GM21576 (cell line): Measurements from ENCODE around the gene SH3RF2.
"Not testable (repeated sequence)": the region's sequence is repeated elsewhere in the genome, so short reads cannot be mapped to it uniquely, and the experiment has no call there.

Experiments used
- ATAC-seq: cut with Tn5 transposase; IDR thresholded peaks from one replicate; pipeline ENCODE4 v1.9.1; 2021; ENCODE audit warnings: mild to moderate bottlenecking, moderate library complexity; ENCODE audit not compliant: unreplicated experiment

SH3RF2 gene

DNA sequence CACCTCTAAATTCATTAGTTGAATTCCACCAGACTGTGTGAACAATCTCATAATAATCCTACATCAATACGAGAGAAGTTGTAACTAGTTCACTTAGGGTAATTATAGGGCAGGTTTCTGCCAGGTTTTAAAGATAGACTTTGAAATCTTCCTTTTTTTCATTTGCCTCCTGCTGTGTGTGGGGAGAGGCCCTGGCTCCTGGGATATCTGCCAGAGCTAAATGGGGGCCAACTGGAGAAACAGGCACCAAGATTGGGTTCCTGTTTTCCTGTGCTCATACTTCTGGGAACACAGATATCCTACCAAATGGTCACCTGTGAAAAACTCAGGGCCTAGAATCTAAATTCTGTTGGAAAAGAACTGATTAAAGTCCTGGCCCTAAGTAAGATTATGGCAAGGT, 42.3 kb downstream of the SH3RF2 start:
- no peak for ATAC-seq

DNA sequence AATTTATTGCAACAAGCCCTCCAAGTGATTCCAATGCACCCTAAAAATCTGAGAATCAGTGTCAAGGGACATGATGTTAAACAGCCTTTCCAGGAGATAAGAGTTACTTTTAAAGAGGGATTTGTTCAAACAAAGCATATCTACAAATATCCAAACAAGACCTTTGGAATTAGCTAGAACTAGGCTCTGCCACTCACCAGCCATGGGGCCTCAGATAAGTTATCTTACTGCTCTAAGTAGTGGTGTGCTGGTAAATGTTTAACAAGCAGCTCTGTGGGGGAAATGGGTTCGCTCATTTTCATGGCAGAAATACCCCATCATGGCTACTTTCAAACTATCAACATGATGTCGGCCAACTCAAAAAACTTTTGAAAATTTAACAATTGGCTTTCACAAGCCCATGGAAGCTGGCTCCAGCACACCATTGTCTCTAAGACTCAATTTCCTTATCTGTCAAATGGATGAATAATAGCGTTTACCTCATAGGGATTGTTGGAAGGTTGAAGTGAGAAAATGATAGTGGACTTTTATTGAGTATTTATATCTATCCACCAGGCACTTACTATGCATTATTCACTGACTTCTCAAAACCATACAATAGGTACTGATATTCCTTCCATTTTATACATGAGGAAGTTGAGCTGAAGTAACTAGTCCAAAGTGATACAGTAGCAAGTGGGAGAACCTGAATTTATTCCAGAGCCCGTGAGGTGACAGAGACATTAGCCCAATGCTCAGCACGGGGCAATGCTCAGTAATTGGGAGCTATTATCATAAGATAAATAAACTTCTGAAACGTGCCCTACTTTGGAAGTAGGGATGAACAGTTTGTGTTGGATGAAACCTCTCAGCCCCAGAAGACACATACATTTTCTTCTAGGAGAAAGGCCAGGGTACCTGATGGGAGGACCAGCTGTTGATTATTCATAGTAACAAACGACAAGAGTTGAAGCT, 43.2 kb downstream of the SH3RF2 start:
- no peak for ATAC-seq

DNA sequence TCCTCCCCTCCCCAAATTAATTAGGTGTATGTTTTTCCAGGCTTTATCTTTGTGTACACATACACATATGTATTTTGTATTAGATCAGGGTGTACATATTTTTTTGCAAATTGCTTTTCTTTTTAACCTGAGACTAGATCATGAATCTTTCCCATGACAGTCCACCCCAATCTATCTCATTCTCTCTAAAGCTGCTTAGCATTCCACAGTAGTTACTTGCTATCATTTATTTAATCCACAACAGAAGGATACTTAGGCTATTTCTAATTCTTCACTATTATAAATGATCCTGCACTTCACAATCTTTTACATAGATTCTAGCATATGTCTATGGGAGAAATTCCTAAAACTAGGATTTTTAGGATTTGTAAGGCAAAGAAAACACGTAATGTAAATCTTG, 43.9 kb downstream of the SH3RF2 start:
- ATAC-seq = no peak

DNA sequence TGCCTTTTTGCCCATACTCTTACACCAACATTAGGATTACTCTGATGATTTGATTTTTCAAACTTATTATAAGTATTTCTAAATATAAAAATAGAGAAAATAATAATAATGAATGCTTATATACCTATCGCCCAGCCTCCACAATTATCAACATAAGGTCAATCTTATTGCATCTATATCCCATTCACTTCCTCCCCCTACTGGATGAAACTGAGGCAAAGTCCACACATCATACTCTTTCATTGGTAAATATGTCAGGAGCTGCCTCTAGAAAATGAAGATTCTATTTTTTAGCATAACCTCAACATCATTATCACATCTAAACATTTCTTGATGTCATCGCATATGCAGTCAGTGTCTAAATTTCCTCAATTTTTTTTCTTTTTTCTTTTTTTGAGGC, 44.3 kb downstream of the SH3RF2 start:
- ATAC-seq = no peak

DNA sequence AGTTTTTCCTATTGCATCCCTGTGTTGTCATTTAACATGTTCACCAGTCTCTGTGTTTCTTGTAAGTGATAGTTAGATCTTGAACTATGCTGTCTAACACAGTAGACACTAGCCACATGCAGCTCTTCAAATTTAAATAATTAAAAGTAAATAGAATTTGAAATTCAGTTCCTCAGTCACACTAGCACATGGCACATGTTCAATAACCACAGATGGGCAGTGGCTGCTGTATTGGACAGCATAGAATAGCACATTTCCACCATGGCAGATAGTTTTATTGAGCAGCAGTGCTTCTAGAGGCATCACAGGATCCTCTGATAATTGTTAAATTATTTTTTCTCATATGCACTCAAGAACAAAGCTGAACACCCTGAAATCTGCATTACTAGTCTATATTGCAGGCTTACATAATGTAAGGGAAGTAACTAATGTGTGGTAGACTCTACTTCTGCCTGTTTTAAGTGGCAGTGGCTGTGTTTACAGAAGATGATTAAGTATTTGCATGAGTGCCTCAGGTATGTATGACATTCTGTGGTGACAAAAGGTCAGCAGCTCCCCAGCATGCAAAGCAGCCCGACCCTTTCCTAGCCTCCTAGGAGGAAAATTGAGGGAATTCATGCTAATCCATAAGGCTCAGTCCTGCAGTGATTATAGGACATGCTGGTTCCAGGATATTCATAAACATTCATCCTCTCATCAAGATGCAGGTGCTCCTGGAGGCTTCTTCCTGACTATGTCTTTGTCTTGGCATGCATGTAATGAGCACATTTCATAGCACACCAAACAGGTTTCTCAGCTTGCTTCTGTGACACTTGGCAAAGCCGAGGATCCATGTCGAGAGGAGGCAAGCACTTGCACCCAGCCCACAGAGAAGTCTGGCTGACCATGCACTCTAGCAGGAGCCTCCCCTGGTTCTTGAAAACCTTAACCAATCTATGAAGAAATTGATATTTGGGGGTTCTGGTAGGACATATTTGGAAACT, 45.5 kb downstream of the SH3RF2 start:
- no peak for ATAC-seq

DNA sequence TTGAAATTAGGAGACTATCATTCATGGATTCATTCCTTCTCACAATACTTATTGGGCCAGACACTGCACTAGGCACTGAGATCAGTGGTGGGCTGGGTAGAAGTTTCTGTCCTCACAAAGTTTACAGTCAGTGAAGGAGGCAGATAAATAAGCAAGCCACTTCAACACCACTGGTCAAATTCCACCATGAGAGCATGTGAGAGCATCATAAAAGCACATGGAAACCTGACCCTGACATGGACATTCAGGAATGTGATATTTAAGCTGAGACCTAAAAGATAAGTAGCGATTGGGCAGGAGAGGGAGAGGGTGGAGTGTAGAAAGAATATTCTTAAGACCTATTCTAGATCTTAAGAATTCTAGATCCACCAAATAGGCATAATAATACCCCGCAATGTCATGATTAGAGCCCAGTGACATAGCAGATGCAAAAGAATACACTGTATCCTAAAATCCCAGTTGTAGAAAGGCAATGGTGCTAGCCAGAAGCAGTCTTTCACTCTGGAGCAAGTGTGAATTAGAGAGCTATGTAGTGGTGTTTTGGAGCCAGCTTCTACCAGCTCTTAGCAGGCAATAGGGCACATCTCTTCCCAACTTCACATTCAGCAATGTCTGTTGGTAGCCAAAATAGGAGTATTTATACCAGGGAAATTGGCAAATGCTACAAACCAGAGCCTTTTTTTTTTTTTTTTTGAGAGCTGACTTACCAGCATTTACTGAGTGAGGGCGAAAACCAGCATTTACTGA, 46.4 kb downstream of the SH3RF2 start:
- no peak for ATAC-seq

DNA sequence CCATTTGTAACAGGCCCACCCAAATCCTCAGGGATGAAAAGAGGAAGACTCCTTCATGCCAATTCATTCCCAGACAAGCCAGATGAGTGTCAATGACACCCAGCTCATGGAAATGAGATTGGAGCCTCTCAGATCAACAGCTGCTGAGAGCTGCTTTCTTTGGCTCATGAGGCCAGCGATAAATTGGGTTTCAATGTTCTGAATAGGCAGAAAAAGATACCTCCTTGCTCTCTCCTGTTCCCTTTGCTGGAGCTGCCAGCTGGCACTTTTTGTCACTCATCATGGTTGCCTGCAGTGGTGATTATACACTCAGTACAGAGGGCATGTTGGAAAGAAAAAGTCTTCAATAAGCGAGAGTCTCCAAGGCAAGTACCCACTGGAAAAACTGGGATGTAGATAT, 47.1 kb downstream of the SH3RF2 start:
- ATAC-seq = no peak

DNA sequence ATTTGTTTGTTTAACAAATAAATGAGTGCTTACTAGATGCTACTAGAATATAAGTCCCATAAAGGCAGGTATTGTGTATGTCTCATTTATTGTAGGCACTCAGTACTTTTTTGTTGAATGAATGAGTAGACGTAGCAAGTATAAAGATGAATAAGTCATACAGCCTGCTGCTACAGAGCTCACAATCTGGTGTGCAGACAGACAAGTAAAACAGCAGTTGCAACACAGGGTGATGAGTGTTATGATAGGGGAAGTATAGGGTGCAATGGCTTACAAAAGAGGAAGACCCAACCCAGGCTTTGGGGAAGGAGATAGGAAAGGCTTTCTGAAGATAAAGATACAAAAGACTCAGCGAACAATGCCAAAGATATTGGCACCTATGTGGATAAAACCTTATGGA, 47.7 kb downstream of the SH3RF2 start:
- no peak for ATAC-seq

DNA sequence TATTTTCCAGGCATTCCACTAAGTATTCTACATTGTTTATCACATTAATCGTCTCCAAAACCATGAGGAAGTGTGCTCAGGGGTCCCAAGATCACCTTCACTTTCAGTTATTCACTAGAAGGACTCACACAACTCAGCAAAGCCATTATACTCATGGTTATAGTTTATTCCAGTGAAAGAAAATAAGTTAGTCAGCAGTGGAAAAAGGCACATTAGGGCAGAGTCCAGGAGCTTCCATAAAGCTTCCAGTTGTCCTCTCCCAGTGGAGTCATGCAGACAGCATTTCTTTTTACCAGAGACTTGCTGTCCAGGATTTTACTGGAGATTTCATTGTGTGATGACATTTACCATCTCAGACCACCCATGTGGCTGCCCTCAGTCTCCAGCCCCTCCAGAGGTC, 51.5 kb downstream of the SH3RF2 start:
- no peak for ATAC-seq

DNA sequence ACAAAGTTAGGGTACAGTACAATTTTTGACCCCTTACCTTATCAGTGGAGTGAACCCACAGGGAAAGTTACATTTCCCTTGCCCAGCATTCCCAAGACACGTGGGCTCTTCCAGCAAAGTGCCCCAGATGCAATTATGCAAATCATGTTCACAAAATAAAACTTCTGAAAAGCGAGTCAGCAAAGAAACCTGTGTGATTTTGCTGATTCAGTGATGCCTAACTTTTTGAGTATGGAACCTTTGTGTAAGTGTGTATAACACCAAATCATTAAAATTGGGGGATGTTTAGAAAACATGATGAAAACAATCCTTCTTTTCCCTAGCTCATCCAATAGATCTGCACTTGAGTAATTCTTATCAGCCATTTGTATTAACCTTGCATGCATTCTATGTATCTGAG, 52.6 kb downstream of the SH3RF2 start:
- no peak for ATAC-seq

DNA sequence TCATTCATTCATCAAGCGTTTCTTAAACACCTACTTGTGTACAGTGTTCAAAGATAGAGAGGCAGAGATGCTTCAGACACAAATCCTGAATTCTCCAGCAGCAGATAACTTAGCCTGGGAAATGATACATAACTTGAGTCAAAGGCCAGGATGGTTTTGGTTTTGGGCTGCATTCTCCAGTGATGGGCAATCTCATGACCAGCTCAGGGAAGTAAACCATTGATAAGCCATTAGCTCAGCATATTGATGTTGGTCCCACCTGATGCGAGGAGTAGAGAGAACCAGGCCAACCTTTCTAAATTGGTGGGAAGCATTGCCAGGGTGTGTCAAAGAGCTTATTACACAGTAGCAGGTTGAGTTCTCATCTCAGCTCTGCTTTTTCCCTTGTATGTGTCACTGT, 53.0 kb downstream of the SH3RF2 start:
- ATAC-seq = no peak

DNA sequence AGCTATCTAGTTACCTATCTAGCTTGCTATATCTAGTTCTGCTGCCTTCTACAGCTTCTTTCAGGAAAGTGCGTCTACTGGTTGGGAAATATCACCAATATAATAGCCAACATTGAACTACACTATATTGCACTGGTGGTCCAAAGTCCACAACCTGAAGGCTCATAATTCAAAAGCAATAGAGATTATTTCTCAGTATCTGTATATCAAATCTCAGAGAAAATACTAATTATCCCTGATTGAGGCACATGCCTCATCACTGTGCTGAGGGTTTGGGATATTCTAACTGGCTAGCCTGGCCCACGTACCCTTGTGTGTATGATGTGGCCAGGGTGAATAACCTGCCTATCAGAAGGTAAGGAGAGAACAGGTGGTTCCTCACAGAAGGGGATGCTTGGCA, 53.8 kb downstream of the SH3RF2 start:
- ATAC-seq = no peak

DNA sequence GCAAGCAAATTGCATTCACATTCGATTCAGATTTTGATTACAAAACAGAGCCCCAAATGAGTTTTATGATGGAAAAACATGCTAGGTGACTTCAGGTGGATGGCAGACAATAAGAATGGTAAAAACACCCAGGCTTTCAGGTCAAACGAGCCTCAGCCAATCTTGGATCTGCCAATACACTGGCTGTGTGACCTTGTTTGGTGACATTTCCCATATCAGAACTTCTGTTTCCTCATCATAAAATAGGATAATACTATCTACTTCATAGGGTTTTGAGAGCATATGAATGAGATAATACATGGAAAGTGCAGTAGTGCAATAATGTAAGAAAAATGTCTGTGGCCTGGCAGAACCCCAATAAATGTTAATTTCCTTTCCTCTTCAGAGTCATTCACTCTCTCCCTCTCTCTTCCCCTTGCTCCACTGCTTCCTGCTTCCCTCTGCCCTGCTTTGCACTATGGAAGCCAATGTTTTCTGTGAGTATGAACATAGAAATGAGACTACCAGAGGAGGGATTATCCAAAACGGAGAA, 54.7 kb downstream of the SH3RF2 start:
- no peak for ATAC-seq

DNA sequence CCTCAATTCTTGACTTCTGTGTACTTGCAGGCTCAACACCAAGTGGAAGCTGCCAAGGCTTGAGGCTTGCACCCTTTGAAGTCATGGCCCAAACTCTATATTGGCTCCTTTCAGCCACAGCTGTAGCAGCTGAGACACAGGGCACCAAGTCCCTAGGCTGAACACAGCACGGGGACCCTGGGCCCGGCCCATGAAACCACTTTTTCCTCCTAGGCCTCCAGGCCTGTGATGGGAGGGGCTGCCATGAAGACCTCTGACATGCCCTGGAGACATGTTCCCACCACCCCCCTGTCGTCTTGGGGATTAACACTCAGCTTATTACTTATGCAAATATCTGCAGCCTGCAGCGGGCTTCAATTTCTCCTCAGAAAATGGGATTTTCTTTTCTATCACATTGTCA, 57.2 kb downstream of the SH3RF2 start:
- ATAC-seq = not testable (repeated sequence)

DNA sequence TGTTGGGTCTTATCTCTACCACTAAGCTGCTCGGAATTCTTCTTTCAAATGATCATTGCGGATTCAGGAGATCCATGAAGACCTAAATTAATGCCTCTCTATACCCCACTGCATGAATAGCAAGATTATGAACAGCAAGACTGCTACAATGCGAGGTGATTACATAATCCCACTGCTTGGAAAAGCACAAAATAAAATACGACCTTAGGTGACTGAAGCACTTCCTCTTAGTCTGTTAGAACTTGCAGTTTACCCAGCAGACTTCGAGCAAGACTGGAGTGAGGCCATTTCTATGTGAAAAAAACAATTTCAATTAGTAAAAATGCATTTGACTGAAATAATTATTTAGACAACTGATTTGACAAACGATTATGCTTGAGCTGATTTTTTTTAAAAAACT, 59.8 kb downstream of the SH3RF2 start:
- ATAC-seq = no peak

DNA sequence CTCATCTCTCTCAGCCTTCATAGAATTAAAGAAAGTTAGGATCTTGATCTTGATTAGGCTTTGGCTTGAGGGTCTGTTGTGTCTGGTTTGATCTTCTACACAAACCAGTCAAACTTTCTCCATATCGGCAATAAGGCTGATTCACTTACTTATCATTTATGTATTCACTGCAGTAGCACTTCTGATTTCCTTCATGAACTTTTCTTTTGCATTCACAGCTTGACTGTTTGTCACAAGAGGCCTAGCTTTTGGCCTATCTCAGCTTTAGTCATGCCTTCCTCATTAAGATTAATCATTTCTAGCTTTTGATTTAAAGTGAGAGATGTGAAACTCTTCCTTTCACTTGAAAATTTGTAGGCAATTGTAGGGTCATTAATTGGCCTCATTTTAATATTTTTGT, 62.8 kb downstream of the SH3RF2 start:
- no peak for ATAC-seq

DNA sequence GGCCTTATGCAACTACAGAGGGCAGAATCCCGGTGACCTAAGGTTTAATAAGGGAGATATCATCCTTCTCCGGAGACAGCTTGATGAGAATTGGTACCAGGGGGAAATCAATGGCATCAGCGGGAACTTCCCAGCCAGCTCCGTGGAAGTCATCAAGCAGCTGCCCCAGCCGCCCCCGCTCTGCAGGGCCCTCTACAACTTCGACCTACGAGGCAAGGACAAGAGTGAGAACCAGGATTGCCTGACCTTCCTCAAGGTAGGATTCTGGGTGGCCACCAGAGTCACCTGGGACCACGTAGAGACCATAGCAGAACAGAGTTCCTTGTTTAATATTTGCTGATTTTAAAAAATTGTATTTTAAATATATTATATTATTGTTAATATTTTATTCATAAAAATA, 63.7 kb downstream of the SH3RF2 start:
- no peak for ATAC-seq

DNA sequence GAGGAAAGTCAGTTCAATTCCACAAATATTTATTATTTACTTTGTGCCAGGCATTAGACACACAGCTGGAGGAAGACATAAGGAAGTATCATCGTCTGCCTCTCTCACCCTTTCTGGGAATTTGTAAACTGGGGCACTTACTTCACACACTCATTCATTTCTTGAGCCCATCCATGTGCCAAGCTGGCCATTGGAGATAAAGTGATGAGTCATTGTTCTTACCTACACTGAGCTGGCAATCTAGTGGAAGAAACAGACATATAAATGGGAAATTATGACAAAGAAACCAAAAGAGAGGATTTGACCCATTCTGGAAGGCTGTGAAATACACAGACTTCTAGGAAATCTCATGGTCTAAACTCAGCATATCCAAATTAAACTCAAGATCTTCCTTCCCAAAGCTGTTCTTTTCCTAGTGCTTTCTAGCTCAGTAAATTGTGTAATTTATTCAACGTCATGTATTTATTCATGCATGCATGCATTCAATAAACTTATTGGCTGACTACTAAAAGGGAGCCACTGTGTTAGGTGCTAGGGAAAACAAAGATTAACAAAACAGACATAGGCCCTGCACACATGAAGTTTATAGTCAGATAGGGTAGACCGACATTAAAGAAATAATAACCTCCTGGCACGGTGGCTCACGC, 65.3 kb downstream of the SH3RF2 start:
- ATAC-seq = no peak

DNA sequence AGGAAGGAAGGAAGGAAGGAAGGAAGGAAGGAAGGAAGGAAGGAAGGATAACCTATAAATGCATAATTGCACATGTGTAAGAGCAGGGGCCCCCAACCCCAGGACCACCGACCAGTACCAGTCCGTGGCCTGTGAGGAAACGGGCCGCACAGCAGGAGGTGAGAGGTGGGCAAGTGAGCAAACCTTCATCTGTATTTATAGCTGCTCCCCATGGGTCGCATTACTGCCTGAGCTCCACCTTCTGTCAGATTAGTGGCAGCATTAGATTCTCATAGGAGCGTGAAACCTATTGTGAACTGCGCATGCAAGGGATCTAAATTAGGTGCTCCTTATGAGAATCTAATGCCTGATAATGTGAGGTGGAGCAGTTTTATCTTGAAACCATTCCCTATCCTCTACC, 66.1 kb downstream of the SH3RF2 start:
- ATAC-seq = no peak

DNA sequence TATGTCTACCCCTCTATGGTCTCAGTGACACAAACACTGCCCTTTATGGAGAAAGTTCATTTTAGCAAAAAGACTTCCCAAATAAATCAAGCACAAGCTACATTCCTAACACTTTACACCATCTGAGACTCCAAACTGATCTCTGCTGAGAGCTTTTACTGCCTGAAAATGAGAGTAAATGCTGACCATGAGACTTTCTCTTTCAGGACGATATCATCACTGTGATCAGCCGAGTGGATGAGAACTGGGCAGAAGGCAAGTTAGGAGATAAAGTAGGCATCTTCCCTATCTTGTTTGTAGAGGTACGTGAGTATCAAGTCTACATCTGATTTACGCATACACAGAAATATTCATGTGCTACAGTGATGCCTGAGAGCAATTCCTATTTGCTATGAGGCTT, 67.5 kb downstream of the SH3RF2 start:
- ATAC-seq = no peak
